Fibroblast of villous mesenchyme (primary cell): ENCODE data around the gene GABBR1. TPM values are rescaled to one million over a fixed set of nuclear protein-coding genes. Genes with fewer than 3 reads are reported as not detected.

Experiments used
- DNase-seq: peaks from one replicate; pipeline ENCODE4 v3.0.0-alpha.2; 2010; ENCODE audit warnings: low read depth
- H3K4me3 ChIP-seq: 2 replicates; pipeline ENCODE4 v1.5.1; 2011; ENCODE audit warnings: low read depth, mild to moderate bottlenecking, low read length
- CTCF ChIP-seq: IDR thresholded peaks from 2 replicates; pipeline ENCODE4 v1.5.1; 2012; ENCODE audit warnings: low read depth, mild to moderate bottlenecking, low read length; ENCODE audit not compliant: insufficient read depth
- total RNA-seq: library from RNA; depleted of rRNA; stranded (reverse); fragments of >200 nt; gene quantifications from 2 replicates; pipeline ENCODE4 v1.2.3, GENCODE V29; 2012

Gene GABBR1
- total RNA-seq, 1 donor, result 12.5 TPM

- no peak for TF ChIP-seq CTCF
- no peak for DNase-seq
- no peak overlapping the region for H3K4me3 ChIP-seq
Measured at GRCh38 chr6:29529956-29530355, 103.0 kb downstream of the GABBR1 start.

GRCh38 chr6:29528988-29529560, 103.9 kb downstream of the GABBR1 start:
- DNase-seq, result no peak
- TF ChIP-seq CTCF, result no peak
- no peak overlapping the region for H3K4me3 ChIP-seq

- DNase-seq, result no peak
- no peak for TF ChIP-seq CTCF
- H3K4me3 ChIP-seq, result no peak overlapping the region
Measured at GRCh38 chr6:29528300-29528931, 104.6 kb downstream of the GABBR1 start.

- DNase-seq, result no peak
- H3K4me3 ChIP-seq, result no peak overlapping the region
- TF ChIP-seq CTCF, result no peak
Measured at GRCh38 chr6:29527564-29527963, 105.4 kb downstream of the GABBR1 start.

GRCh38 chr6:29527126-29527525, 105.9 kb downstream of the GABBR1 start:
- no peak overlapping the region for H3K4me3 ChIP-seq
- TF ChIP-seq CTCF, result no peak
- no peak for DNase-seq

GRCh38 chr6:29525311-29525639, 107.7 kb downstream of the GABBR1 start:
- no peak overlapping the region for H3K4me3 ChIP-seq
- DNase-seq, result no peak
- TF ChIP-seq CTCF, result no peak
